ENCODE data around the gene CD163L1.
"Not testable (repeated sequence)": the region's sequence is repeated elsewhere in the genome, so short reads cannot be mapped to it uniquely, and the experiment has no call there.

Gene CD163L1

DNA sequence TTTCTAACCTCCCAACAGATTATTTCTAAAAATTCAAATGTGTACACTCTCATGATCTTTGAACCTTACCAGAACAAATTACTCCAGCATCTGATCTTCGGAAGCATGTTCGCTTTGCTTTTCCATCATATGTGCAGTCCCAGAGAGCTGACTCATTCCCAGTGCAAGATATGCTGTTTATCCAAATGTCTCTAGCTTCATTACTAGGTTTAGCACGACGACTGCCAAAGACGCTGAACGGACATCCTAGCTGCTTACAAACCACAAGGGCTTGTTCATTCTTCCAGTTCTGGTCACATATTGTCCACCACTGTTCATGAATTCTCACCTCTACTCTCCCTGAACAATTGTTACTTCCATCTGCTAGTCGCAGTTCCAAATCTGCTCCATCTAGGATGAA, 40.5 kb downstream of the CD163L1 start:
- DNase-seq, result no peak

DNA sequence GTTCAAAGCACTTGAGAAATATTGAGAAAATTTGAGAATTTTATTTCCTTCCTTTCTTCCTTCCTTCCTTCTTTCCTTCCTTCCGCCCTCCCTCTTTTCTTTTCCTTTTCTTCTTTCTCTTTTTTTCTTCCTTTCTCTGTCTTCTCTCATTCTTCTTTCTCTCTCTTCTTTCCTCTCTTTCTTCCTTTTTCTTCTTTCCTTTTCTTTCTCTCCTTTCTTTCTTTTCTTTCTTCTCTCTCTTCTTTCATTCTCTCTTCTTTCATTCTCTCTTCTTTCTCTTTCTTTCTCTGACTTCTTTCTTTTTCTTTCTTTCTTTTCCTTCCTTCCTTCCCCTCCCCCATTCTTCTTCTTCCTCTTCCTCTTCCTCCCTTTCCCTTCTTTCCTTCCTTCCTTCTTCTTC, 44.9 kb downstream of the CD163L1 start:
- no peak for DNase-seq

DNA sequence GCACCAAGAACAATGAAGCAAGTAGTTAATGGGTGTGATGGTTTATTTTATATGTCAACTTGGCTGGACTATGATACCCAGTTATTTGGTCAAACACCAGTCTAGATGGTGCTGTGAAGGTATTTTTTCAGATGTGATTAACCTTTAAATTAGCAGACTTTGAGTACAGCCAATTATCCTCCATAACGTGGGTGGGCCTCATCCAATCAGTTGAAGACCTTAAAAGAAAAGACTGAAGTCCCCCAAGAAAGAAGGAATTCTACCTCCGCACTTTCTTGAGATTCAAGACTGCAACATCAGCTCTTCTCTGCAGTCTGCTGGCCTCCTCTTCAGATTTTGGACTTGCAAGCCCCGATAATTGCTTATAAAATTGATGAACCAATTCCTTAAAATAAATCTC, 47.5 kb downstream of the CD163L1 start:
- no peak for DNase-seq

DNA sequence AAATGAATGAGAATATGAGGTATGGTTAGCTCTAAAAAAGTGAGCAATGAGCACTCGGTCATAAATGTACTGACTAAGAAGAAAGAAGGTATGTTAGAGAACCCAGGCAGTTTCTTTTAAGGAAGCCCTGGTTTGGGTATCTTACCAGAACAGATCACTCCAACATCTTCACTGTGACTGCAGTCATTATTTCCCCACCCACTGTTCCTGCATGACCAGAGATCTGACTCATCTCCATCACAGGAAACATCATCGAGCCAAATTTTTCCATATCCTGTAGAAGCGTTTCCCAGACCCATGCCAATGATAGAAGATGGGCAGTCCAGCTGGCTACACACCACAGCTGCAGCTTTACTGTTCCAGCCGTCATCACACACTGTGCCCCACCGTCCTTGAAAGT, 48.0 kb downstream of the CD163L1 start:
- no peak for DNase-seq

DNA sequence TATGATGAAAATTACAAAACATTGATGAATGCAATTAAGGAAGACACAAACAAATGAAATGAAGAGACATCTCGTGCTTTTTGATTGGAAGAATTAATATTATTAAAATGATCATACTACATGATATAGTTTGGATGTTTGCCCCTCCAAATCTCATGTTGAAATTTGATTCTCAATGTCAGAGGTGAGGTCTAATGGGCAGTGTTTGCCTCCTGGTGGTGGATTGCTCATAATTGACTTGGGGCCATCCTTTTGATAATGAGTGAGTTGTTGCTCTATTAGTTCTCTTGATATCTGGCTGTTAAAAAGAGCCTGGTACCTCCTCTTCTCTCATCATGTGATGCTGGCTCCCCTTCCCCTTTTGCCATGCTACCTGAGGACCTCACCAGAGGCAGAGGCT, 56.7 kb downstream of the CD163L1 start:
- no peak for DNase-seq

DNA sequence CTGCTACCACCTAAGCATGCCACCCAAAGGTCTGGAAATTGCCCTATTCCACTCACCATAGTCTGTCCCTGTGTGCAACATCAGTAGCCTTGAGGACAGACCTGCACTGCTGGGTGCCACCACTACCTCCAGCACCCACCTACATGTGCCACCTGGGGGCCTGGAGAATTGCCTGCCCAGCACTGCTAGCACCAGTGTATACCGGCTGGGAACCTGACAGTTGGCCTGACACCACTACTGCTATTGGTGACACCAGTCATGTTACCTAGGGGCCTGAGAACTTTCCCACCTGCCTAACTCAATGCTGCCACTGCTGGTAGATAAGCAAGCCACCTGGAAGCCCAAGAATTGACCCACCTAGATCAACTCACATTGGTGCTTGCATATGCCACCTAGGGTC, 60.8 kb downstream of the CD163L1 start:
- no peak for DNase-seq

DNA sequence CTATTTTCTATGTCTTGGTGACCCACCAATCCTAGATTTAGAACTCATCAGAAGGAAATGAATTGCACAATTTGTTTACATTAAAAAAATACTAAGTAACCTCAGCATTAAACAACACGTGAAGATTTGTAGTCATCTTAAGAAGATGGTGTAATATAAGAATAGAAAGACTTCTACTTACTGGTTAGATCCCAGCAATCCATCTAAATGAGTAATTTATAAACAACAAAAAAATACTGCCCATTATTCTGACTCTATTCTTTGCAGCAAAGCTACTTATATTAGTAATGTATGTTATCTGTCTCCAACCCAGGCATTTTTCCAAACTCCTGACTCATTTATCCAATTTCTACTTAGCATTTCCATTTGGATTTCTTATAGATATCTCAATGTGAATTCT, 67.8 kb downstream of the CD163L1 start:
- no peak for DNase-seq

DNA sequence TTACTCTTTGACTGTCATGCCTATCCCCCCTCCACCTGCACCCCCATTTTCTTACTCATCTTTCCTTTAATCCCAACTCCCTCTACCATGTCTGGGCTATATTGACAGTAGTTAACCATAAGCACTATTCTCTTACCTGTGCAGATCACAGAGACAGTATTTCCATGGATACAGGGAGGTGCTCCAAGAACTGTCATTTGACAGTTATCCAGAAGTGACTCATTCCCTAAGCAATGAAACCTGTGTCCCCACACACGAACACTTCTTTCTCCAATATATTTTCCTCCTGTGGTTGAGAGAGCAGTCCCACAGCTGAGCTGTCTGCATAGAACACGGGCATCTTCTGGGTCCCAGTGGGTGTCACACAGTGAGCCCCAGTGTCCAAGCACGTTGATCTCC, 68.8 kb downstream of the CD163L1 start:
- no peak for DNase-seq

DNA sequence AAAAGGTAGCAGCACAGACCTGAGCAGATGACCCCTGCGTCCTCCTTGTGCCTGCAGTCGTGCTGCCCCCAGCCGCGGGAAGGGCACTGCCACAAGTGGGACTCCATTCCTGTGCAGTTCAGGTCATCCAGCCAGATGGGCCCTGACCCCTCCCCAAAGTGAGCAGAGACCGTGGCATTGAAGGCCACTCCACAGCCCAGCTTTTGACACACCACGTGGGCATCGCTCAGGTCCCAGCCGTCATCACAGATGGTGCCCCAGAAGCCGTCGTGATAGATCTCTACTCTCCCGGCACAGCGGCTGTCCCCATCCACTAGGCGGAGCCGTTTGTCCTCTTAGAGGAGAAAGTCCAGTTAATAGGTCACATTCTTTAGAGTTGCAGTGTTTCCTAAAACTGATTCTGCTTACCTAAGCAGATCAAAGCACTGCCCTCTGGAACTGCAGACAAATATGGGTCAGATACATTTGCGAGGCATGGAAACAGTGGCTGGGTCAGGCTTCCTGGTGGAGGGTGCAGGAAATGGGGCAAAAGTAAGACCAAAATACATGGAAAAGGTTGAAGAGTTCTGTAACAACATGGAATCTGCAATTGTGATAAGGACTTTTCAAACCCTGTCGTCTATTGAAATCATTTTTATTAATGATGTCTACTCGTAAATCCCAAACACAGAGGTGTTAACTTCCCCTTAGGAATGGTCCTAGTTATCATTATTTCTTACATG, 69.4 kb downstream of the CD163L1 start:
- peak; percentile 56 for DNase-seq

DNA sequence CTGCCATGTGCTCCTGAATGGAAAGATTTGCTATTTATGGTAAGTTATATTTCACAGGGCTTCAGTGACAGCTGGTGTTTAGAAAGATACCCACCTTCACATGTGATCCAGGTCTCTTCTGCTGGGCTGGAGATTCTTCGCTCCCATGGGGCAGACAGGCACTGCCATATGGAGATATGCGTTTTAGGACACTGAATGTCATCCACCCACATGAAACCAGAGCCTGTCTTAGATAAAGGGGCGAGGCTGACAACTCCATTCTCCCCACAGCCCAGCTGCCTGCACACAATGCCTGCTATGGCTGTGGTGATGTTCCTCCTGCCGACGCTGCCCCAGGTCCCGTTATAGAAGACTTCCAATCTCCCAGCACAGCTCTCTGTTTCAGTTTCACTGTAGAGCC, 70.7 kb downstream of the CD163L1 start:
- DNase-seq, result no peak

DNA sequence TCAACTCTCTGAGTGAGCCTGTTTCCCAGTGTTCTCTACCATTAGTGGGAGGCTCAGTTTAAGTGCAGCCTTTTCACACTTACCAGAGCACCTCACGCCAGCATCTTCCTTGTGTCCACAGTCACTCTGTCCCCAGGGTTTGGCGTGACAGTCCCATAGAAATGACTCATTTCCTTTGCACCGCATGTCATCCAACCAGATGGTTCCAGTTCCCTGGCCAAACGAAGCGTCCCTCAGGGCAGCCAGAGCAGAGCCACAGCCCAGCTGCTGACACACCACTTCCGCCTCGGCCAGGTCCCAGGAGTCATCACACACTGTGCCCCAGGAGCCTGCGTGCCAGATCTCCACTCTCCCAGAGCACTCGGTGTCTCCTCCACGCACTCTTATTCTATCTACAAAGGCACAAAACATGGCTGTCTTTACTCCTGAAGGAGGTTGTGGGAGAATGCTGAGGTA, 74.7 kb downstream of the CD163L1 start:
- no peak for DNase-seq

DNA sequence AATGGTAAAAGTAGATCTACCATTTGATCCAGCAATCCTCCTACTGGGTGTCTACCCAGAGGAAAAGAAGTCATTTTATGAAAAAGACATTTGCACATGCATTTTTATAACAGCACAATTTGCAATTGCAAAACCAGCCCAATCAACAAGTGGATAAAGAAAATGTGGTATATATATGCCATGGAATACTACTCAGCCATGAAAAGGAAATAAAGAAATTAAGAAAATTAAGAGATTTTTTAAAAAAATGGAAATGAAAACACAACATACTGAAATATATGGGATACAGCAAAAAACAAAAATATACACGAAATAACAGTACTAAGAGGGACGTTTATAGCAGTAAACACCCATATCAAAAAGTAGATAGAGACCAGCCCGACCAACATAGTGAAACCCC, 81.2 kb downstream of the CD163L1 start:
- DNase-seq, result no peak

DNA sequence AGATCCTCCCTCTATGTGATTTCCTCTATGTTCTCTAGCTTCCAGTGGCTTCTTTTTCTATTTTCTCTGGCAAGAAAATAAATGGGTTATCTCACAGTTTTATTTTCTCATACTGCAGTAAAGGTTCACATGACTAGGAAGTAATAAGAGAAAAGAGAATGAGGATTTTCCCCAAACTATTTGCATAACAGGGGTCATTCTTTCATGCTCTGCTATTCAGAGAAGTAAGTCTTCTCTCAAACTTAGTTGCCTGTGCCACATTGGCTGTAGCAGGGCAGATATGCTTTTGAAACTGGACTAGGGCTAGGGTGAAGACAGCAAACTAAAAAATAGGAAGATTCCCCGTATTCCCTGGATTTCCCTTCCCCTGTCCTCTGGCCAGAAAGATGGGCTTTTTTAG, 82.7 kb downstream of the CD163L1 start:
- no peak for DNase-seq

DNA sequence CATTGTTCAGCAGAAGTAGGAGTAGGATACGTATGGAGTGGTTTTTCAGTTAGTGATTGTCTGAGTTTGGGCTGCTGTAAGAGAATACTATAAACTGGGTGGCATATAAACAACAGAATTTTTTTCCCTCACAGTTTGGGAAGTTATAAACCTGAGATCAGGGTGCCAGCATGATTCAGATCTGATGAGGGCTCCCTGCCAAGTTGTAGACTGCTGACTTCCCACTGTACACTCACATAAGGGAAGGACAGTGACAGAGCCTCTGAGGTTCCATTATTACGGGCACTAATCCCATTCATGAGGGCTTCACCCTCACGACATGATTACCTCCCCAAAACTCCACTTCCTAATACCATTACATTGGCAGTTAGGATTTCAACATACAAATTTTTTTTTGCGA, 89.4 kb downstream of the CD163L1 start:
- no peak for DNase-seq

DNA sequence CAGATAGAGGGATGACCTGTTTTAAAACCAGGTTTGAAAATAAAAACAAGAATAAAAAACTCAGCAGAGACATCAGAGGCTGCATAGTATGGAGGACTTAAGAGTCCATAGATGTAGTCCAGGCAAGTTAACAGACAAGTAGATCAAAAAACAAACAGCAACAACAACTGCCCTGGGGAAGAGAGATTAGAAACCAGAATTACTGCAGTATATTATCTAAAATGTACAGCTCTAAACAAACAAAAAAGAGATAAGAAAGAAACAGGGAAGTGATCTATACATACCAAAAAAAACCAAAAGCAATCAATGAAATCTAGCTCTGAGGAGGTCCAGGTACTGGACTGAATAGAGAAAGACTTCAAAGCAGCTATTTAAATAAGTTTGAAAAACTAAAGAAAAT, 91.3 kb downstream of the CD163L1 start:
- DNase-seq, result no peak

DNA sequence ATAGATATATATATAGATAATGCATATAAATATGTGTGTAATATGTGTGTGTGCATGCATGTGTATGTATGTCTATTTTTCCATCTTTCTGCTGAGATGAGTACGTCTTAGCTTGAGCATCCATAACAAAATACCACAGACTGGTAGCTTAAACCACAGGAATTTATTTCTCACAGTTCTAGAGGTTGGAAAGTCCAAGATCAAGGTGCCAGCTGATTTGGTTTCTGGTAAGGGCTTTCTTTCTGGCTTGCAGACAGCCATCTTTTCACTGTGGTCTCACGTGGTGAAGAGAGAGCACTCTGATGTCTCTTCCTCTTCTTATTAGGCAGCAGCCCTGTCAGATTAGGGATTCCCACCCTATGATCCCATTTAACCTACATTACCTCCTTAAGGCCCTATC, 92.8 kb downstream of the CD163L1 start:
- DNase-seq, result no peak

DNA sequence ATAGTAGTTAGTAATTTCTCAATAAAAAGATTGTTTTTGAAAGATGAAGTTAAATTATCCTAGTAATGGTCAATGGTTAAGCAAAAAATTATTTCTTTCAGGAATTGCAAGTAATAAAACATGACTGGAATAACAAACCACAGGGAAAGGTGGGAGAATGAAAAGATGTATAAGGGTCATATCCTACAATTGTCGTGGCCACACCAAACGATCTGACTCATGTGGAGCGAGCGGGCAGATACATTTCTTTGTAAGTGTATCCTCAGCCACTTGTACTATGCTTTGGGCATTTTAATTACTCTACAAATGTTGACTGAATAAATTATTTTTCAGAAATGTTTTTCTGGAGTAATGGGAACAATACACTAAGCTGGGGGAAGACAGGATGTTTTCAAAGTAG, 94.5 kb downstream of the CD163L1 start:
- no peak for DNase-seq

DNA sequence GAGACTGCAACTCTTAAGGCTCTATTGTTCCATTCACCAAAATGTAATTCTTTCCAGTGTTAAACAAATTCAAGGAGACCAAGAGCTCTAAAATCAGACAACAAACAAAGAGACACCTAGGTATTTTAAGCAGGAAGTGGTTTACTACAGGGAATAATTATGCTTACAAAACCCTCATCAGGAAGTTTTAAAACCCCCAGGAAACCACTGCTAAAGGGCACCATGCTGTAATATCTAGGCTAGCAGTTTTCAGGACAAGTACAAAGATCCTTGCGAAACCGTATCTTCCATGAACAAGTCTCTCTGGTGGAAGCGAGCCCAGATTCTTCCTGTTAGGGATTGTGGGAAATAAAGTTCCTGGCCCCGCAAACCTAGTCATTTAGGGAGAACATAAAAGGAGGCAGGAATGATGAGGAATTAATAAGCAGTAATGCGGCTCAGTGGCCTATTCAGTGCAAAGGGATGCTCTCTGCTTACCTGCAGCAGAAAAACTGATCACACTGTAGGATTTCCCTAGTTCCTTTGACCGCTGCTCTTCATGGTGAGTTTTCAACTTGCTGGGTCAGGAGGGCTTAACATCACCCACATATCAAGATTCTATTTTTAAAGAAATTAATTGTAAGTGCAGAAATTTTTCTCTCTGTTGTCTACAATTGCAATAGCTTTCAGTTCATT, 97.3 kb downstream of the CD163L1 start:
- no peak for DNase-seq

DNA sequence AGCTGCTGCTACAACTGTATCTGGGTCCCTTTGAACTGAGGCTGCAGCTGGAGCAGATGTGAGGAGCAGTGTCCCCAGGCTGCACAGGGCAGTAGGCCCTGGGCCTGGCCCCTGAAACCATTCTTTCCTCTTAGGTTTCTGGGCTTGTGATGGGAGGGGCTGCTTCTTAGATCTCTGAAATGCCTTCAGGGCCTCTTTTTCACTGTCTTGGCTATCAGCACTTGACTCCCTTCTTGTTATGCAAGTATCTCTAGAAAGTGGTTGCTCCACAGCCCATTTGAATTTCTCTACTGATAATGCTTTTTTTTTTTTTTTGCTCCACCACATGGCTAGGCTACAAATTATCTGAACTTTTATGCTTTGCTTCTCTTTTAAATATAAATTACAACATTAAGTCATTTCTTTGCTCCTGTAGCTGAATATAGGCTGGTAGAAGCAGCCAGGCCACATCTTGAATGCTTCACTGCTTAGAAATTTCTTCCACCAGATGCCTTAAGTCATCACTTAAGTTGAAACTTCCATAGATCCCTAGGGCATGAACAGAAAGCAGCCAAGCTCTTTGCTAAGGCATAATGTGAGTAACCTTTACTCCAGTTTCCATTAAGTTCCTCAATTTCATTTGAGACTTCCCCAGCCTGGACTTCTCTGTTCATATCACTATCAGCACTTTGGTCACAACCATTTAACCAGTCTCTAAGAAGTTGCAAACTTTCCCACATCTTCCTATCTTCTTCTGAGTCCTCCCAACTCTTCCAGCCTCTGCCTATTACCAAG, 98.9 kb downstream of the CD163L1 start:
- DNase-seq, result no peak

DNA sequence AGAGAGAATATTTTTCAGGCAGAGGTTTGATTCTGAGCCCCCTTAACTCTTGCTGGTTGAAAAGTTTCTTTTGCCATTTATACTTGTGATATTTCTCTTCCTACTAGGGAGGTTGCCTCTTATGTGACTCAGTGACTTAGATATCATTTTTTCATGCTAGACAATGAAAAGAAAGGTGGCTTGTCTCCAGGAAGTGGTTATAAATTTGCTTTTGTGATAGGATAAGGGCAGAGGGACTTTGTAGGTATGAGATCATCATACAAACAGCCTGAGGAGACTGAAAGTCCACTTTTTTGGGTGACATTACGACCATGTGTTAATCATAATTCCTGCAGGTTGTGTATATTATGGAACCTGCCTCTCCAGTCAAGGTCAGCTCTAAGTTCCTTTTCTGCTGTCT, 104.3 kb downstream of the CD163L1 start:
- DNase-seq, result no peak

DNA sequence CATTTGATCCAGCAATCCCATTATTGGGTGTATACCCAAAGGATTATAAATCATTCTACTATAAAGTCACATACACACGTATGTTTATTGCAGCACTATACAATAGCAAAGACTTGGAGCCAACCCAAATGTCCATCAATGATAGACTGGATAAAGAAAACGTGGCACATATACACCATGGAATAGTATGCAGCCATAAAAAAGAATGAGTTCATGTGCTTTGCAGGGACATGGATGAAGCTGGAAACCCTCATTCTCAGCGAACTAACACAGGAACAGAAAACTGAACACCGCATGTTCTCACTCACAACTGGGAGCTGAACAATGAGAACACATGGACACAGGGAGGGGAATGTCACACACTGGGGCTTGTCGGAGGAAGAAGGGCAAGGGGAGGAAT, 106.2 kb downstream of the CD163L1 start:
- DNase-seq, result not testable (repeated sequence)

DNA sequence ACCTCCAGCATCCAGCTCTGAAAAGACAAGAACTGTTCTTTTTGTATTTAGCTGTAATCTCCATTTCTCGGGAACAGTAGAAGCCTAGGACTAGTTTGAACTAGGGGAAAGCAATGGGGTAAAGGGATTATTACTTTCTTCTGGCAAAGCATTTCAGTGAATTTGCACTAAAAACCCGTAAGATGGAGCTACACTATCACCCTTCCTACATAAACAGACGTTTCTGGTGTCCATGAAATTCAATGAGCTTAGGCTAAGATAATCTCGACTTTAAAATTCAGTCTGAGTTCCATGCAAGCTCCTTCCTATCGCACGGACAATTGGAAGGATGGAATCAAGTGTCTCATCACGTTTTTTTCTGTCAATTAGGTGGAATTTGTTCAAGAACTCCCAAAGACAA, 116.0 kb downstream of the CD163L1 start:
- no peak for DNase-seq

DNA sequence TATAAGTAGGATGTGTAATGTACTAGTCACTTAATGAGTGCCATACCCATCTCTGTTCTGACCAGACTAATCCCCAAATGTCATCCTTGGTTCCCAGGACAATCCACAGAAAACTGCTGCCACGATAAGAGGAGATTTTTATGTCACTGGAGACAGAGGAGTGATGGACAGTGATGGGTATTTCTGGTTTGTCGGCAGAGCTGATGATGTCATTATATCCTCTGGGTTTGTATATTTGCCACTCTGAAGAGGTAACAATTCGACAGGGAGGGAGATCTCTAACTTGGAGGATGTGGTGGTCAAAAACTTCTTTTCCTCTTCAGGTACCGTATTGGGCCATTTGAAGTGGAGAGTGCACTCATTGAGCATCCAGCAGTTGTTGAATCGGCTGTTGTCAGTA, 119.8 kb downstream of the CD163L1 start:
- no peak for DNase-seq

DNA sequence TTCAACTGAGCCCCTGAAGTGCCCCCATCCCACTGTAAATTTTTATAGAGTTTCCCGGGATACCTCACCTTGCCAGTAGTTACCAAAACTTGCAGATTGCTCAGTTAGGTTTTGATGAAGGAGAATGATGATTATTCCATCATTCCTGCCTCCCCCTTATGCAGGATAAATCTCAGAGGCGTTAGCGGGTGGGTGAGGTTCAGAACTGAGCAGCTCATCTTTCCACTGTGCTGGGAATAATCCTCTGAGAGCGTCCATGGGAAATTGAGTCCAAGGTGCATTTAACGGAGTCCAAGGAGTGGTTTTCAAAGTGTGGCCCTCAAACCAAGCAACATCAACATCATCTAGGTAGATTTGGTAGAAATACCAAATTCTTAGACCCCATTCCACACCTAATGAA, 121.4 kb downstream of the CD163L1 start:
- no peak for DNase-seq
